GM11168 (cell line): Measurements from ENCODE around the gene LRRK1.

ENCODE experiments used
- in situ Hi-C: fragments of 300-500 bp; cut with MboI; formaldehyde crosslinking; loops from one replicate; pipeline ENCODE4 v1.12.0; 2022; ENCODE audit warnings: low sequenced_read_pairs; ENCODE audit not compliant: unreplicated experiment

LRRK1 gene, protein sequence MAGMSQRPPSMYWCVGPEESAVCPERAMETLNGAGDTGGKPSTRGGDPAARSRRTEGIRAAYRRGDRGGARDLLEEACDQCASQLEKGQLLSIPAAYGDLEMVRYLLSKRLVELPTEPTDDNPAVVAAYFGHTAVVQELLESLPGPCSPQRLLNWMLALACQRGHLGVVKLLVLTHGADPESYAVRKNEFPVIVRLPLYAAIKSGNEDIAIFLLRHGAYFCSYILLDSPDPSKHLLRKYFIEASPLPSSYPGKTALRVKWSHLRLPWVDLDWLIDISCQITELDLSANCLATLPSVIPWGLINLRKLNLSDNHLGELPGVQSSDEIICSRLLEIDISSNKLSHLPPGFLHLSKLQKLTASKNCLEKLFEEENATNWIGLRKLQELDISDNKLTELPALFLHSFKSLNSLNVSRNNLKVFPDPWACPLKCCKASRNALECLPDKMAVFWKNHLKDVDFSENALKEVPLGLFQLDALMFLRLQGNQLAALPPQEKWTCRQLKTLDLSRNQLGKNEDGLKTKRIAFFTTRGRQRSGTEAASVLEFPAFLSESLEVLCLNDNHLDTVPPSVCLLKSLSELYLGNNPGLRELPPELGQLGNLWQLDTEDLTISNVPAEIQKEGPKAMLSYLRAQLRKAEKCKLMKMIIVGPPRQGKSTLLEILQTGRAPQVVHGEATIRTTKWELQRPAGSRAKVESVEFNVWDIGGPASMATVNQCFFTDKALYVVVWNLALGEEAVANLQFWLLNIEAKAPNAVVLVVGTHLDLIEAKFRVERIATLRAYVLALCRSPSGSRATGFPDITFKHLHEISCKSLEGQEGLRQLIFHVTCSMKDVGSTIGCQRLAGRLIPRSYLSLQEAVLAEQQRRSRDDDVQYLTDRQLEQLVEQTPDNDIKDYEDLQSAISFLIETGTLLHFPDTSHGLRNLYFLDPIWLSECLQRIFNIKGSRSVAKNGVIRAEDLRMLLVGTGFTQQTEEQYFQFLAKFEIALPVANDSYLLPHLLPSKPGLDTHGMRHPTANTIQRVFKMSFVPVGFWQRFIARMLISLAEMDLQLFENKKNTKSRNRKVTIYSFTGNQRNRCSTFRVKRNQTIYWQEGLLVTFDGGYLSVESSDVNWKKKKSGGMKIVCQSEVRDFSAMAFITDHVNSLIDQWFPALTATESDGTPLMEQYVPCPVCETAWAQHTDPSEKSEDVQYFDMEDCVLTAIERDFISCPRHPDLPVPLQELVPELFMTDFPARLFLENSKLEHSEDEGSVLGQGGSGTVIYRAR (N-terminal part only)

GRCh38 chr15:100918690-100919480 is at the start of gene LRRK1:
Gene LRRK1 (plus strand): TSS chr15:100919357. CDS start chr15:100924633, 5,276 bp downstream.
- in situ Hi-C loops: no loop called here

DNA sequence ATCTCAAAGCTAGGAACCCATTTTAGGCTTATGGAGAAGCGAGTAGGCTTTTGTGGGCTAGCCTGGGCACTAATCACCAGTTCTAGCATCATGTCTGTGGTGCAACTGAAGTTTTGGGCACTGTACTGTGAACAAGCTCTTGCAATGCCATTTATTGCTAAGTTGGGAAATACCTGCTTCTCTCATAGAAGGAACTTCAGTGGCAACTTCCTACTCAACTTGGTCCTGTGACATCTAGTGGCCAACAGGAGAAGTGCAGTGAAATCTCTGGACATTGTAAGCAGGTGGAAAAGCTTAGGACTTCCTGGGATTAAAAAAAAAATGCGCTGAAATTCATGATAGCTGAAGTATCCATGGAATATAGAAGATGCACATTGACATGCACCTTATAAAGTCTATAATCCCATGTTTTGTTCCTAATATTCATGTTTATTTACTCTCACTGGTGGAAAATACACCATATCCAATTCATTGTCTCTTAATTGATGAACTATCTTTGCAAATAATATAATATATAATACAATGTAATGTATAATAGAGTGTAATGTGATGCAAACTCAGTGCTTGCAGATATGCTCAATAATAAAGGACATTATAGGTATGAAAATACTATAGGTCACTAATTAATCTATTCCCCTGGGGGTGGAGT is 46.0 kb upstream of the LRRK1 start:
- in situ Hi-C loops: no loop called here

DNA sequence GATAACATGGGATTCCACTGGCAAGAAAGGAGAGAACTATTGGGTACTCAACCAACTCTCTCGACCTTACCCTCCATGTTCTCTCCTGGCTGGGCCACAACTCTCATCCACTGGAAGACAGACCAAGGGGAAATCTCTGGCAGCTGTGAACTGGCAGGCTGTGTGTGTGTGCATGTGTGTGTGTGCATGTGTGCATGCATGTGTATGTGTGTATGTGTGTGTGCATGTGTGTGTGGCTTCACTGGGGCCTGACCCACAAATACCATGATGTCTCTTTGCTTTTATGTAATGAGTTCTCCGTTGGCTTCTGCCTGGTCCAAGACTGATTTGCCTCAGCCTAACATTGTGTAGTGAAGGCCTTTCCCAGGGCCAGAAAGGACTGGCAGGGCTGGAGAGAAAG is 43.7 kb upstream of the LRRK1 start:
- in situ Hi-C loops: loop anchor here (25.0 kb wide), 1 partner anchor 213 kb away; no protein-coding TSS in a partner anchor

DNA sequence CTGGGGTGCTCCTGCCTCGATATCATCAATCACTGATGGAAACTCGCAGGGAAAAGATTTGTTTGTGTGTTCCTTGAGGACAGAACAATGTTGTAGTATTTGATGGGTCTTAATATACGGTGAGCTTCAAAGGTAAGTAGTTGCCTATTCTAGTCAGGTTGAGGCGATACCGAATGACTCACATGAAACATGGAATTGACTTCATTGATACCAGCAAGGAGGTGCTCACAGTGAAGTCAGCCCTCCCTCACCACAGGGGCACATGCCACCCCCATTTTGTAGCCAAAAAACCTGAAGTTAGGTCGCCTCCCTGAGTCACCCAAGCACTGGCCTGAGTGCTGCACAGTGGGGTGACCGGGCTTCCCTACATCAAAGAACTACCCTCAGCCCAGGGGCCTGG is 43.2 kb upstream of the LRRK1 start:
- in situ Hi-C loops: loop anchor here (25.0 kb wide), 1 partner anchor 214 kb away; no protein-coding TSS in a partner anchor

- in situ Hi-C loops: loop anchor here (25.0 kb wide), 1 partner anchor 215 kb away; no protein-coding TSS in a partner anchor
These were observed 41.6 kb upstream of the LRRK1 start for GRCh38 chr15:100877551-100877950.

DNA sequence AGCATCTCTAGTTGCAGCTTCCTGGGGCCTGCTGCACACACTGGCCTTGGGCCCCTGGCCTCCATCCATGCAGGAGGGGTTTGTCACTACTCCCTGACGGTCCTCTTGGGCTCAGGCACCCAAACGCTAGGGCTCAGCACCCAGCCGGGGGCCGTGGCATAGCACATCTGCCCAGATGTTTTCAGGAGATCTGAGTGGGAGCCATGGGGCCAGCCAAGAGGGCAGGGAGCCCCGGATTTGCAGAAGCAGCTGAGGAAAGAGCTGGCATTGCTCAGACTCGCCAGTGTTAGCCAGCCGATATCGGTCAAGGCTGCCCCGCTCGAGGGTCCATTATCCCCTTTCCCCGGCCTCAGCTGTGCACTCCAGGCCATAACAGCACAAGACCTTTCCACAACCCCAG is 41.0 kb upstream of the LRRK1 start:
- in situ Hi-C loops: loop anchor here (25.0 kb wide), 1 partner anchor 216 kb away; no protein-coding TSS in a partner anchor

DNA sequence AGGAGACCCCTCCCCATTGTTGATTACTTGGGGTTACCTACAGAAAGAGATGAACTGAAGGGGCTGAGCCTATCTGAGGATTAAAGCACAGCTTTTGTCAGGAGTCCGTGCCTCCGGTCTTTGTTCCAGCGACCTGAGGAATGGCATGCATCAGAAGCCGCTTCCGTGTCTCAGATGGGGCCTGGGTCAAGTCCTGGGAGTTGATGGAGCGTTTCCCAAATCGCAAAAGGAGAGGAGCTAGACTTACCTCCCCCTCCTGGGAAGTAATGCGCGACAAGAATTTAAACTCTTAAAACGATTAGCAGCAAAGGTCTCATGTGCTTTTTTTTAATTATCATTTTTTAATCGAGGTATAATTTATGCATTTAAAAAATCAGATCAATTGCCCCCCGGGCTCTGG is 40.5 kb upstream of the LRRK1 start:
- in situ Hi-C loops: loop anchor here (25.0 kb wide), 1 partner anchor 216 kb away; no protein-coding TSS in a partner anchor

GRCh38 chr15:100879061-100879463 is 40.1 kb upstream of the LRRK1 start:
- in situ Hi-C loops: loop anchor here (25.0 kb wide), 1 partner anchor 217 kb away; no protein-coding TSS in a partner anchor

DNA sequence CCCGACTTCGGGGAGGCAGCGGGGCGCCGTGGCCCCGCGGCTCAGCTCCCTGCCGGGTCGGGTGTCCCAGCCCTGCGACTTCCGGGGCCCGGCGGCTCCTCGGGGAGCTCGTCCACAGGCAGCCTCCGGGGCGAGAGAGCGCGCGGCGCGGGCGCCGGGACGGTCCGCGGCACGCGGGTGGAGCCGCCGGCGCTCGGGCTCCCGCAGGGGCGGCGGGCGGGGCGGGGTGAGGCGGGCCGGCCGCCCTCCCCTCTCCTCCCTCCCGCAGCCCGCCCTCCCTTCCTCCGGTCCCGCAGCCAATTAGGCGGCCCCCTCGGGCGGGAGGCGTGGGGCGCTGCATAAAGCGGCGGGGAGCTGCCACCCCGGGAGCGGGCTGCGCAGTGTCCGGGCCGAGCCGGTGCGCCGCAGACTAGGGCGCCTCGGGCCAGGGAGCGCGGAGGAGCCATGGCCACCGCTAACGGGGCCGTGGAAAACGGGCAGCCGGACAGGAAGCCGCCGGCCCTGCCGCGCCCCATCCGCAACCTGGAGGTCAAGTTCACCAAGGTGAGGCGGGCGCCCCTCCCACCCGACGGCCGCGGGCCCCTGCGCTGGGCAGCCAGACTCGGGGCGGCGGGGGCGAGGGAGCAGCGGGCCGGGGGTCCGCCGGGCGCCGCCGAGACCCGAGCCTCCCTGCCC is 39.6 kb upstream of the LRRK1 start, which contains the start of gene ALDH1A3:
Gene ALDH1A3 (plus strand): TSS at position 368 of the 675 bp plus-strand sequence. CDS start 77 bp downstream, at position 445.
- in situ Hi-C loops: loop anchor here (25.0 kb wide), 1 partner anchor 217 kb away; no protein-coding TSS in a partner anchor

DNA sequence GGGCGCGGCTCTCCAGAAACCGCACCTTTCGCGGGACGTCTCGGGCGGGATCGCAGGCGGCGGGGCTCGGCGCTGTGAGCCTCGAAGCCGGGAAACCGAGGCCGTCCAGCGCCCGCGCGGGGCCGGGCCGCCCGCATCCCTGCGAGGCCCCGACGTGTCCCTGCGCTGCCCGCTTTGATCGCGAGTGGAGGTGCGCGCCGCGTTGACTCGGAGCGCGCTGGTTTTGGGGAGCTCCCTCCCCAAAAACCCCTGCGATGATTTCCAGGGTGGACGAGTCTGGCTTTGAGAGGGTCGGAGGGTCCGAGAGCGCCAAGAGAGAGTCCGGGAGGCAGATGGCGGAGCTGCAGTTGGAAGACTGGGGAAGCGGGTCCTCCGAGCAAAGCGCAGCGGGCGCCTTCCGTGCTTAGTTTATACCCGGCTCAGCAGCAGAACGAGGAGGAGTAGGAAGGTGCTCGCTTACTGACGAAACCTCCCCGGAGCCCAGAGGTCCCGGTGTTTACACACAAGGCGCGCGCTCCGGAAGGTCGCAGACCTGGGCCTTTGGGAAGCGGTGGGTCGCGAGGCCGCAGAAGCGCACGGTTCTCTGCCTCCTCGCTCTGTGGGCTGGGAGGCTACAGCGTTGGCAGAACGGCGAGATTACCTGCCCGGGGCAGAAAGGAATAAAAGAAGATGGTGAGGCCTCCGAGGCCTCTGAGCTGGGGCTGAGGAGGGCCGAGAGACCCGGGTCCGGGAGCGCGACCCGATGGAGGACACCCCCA is 38.8 kb upstream of the LRRK1 start:
- in situ Hi-C loops: loop anchor here (25.0 kb wide), 1 partner anchor 218 kb away; no protein-coding TSS in a partner anchor

DNA sequence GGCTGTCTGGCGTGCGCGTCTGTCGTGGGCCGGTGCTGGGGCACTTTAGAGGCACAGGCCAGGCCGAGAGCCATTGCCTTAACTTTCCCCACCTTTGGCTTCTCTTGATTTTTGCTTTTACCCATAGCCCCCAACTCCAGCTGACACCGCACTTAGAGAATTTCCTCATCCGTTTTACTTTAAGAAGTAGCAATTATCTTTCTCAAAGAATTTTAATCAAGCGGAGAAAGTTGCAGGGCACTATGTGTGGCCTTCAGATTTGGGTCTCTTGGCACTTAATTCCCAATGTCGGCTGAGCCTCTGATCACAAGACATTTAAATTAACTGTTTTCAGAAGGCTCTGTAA is 38.3 kb upstream of the LRRK1 start:
- in situ Hi-C loops: loop anchor here (25.0 kb wide), 1 partner anchor 219 kb away; no protein-coding TSS in a partner anchor

GRCh38 chr15:100881573-100882336 is 37.4 kb upstream of the LRRK1 start:
- in situ Hi-C loops: loop anchor here (25.0 kb wide), 1 partner anchor 219 kb away; no protein-coding TSS in a partner anchor

- in situ Hi-C loops: loop anchor here (25.0 kb wide), 1 partner anchor 223 kb away; no protein-coding TSS in a partner anchor
These were observed 34.0 kb upstream of the LRRK1 start for GRCh38 chr15:100885116-100885515.

GRCh38 chr15:100885811-100886210 is 33.3 kb upstream of the LRRK1 start:
- in situ Hi-C loops: loop anchor here (25.0 kb wide), 1 partner anchor 224 kb away; no protein-coding TSS in a partner anchor

DNA sequence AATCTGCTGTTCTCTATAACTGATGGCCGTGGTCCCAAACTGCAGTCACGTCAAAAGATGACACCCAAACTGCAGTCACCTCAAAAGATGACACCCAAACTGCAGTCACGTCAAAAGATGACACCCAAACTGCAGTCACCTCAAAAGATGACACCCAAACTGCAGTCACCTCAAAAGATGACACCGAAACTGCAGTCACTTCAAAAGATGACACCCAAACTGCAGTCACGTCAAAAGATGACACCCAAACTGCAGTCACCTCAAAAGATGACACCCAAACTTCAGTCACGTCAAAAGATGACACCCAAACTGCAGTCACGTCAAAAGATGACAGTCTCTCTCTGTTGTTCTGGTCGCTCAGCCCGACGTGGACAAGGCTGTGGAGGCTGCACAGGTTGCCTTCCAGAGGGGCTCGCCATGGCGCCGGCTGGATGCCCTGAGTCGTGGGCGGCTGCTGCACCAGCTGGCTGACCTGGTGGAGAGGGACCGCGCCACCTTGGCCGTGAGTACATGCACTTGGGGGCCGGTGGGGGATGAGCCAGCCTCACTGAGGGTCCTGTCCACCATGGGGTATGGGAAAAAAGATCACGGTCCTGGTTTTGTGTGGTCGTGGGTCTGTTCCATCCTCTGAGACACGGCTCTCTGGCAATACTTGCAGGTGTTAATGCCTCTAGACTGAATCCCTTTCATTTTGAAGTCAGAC is 31.8 kb upstream of the LRRK1 start:
- in situ Hi-C loops: loop anchor here (25.0 kb wide), 1 partner anchor 225 kb away; no protein-coding TSS in a partner anchor
